Measurements from ENCODE around the gene NEU4. TPM values are rescaled to one million over a fixed set of nuclear protein-coding genes. Genes with fewer than 3 reads are reported as not detected.

Gene NEU4
- total RNA-seq, 4 donors from 2014 or later = 0.15 TPM; not detected in 3

- intact Hi-C loops (cut with DNase I; ENCODE audit: low total_unique reads) = no loop called here
- no peak overlapping the region for H3K4me3 ChIP-seq (ENCODE audit: low read depth, poor library complexity, severe bottlenecking)
- peak; percentile 63 to 92 for DNase-seq (ENCODE audit: low spot score in 2 of 2)
- WGBS, 2 donors = 11 to 17% methylated on average over 30 of the region's 30 CpGs
- TF ChIP-seq, protein P1, sequence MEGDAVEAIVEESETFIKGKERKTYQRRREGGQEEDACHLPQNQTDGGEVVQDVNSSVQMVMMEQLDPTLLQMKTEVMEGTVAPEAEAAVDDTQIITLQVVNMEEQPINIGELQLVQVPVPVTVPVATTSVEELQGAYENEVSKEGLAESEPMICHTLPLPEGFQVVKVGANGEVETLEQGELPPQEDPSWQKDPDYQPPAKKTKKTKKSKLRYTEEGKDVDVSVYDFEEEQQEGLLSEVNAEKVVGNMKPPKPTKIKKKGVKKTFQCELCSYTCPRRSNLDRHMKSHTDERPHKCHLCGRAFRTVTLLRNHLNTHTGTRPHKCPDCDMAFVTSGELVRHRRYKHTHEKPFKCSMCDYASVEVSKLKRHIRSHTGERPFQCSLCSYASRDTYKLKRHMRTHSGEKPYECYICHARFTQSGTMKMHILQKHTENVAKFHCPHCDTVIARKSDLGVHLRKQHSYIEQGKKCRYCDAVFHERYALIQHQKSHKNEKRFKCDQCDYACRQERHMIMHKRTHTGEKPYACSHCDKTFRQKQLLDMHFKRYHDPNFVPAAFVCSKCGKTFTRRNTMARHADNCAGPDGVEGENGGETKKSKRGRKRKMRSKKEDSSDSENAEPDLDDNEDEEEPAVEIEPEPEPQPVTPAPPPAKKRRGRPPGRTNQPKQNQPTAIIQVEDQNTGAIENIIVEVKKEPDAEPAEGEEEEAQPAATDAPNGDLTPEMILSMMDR (IDR thresholded peaks at IDR 0.05) = no peak
- TF ChIP-seq POLR2A (IDR thresholded peaks at IDR 0.05) = no peak
These were observed 50.6 kb downstream of the NEU4 start for GRCh38 chr2:241859436-241860183.

DNA sequence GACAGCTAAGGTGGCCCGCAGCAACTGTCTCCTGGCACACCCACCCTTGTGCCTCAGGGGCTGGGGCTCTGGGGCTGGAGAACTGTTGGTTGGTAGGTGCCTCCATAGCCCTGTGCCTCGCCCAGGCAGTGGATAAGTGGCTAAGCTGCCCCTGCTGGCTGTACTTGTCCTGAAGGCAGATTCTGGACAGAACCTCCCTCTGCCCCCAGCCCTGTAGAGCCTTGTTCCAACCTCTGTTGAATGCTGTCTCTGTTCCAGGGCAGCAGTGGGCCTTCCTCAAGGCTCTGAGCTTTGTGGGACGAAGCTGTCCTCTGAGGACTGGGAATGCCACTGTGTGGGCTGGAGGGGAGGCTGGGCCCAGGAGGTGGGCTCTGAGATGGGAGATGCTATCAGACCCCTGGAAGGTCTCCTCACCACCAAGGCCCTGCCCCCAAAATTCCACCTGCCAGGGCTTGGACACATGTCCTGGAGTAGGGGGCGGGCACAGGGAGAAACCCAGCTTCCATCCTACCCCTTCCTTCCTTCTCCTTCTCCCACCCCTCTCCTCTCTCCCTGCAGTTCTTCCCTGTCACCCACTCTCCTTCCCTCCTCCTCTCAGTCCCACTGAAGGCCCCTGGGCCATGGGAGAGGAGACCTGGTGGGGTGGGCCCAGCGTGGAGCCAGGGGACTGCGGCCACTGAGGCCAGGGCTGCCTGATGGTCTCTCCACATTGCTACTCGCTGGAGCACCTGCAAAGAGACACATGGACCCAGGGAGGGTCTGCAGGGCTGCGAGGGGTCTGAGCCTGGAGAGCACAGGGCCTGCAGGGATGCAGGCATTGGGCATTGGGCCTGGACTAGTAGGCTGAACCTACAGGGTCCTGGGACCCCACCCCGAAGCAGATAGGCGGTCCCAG is 51.4 kb downstream of the NEU4 start:
- DNase-seq (ENCODE audit: low spot score in 2 of 2) = no peak
- WGBS, 2 donors = 77 to 82% methylated on average over 9 to 10 of the region's 10 CpGs
- no peak for TF ChIP-seq POLR2A (IDR thresholded peaks at IDR 0.05)
- TF ChIP-seq, protein P1 (IDR thresholded peaks at IDR 0.05) = no peak

DNA sequence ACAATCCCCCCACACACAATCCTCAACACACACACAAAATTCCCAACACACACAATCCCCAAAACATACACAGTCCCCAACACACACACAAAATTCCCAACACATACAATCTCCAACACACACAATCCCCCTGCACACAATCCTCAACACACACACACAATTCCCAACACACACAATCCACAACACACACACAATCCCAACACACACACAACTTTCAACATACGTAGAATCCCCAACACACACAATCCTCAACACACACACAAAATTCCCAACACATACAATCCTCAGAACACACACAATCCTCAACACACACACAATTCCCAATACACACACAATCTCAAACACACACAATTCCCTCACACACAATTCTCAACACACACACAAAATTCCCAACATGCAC is 52.3 kb downstream of the NEU4 start:
- no peak overlapping the region for H3K4me3 ChIP-seq (ENCODE audit: low read depth, poor library complexity, severe bottlenecking)
- no peak for DNase-seq (ENCODE audit: low spot score in 2 of 2)
- TF ChIP-seq POLR2A (IDR thresholded peaks at IDR 0.05) = no peak
- TF ChIP-seq, protein P1 (IDR thresholded peaks at IDR 0.05) = no peak
- 95 to 98% methylated on average over 1 of the region's 1 CpG for WGBS, 2 donors
- intact Hi-C loops (cut with DNase I; ENCODE audit: low total_unique reads) = no loop called here

More for the DNA sequence above, 51.4 kb downstream of the NEU4 start:
- intact Hi-C loops (cut with DNase I; ENCODE audit: low total_unique reads) = no loop called here
- no peak overlapping the region for H3K4me3 ChIP-seq (ENCODE audit: low read depth, poor library complexity, severe bottlenecking)

- H3K4me3 ChIP-seq (ENCODE audit: low read depth, poor library complexity, severe bottlenecking) = no peak overlapping the region
- TF ChIP-seq POLR2A (IDR thresholded peaks at IDR 0.05) = no peak
- TF ChIP-seq, protein P1 (IDR thresholded peaks at IDR 0.05) = no peak
- intact Hi-C loops (cut with DNase I; ENCODE audit: low total_unique reads) = no loop called here
- WGBS, 2 donors = 81 to 84% methylated on average over 8 of the region's 8 CpGs
- DNase-seq (ENCODE audit: low spot score in 2 of 2) = no peak
These were observed 53.1 kb downstream of the NEU4 start for GRCh38 chr2:241862093-241862492.

- WGBS, 2 donors = 81 to 85% methylated on average over 20 to 22 of the region's 22 CpGs
- no peak for TF ChIP-seq POLR2A (IDR thresholded peaks at IDR 0.05)
- TF ChIP-seq, protein P1 (IDR thresholded peaks at IDR 0.05) = no peak
- intact Hi-C loops (cut with DNase I; ENCODE audit: low total_unique reads) = no loop called here
- DNase-seq (ENCODE audit: low spot score in 2 of 2) = no peak
- no peak overlapping the region for H3K4me3 ChIP-seq (ENCODE audit: low read depth, poor library complexity, severe bottlenecking)
These were observed 54.0 kb downstream of the NEU4 start for GRCh38 chr2:241862775-241863535.
